Stimulated activated memory B cell treated with anti-CD40 and anti-IgM and Interleukin-4, amounts not matched to agents 10 μg/mL and 1 μg/mL and 100 μg/mL, for 72 hours (primary cell): Measurements from ENCODE around the gene PHLDB2.
A peak's percentile ranks its signal among the peaks of the same experiment; 100 is the strongest.

ENCODE experiments used
- ATAC-seq: fragments of 150-1000 bp; cut with Tn5 transposase; 2 replicates; pipeline ENCODE4 v1.10.0; 2021
- H3K27ac Mint-ChIP-seq: one replicate; pipeline ENCODE4 v1.8.0; 2022; ENCODE audit warnings: mild to moderate bottlenecking, mixed read lengths
- H3K27me3 Mint-ChIP-seq: one replicate; pipeline ENCODE4 v1.8.0; 2022; ENCODE audit warnings: mixed read lengths
- H3K36me3 Mint-ChIP-seq: one replicate; pipeline ENCODE4 v1.8.0; 2022; ENCODE audit warnings: mixed read lengths
- H3K4me1 Mint-ChIP-seq: one replicate; pipeline ENCODE4 v1.8.0; 2022; ENCODE audit warnings: mixed read lengths
- H3K4me3 Mint-ChIP-seq: one replicate; pipeline ENCODE4 v1.8.0; 2022; ENCODE audit warnings: mild to moderate bottlenecking, moderate library complexity, mixed read lengths
- H3K9me3 Mint-ChIP-seq: one replicate; pipeline ENCODE4 v1.8.0; 2022; ENCODE audit warnings: mixed read lengths

The PHLDB2 gene

DNA sequence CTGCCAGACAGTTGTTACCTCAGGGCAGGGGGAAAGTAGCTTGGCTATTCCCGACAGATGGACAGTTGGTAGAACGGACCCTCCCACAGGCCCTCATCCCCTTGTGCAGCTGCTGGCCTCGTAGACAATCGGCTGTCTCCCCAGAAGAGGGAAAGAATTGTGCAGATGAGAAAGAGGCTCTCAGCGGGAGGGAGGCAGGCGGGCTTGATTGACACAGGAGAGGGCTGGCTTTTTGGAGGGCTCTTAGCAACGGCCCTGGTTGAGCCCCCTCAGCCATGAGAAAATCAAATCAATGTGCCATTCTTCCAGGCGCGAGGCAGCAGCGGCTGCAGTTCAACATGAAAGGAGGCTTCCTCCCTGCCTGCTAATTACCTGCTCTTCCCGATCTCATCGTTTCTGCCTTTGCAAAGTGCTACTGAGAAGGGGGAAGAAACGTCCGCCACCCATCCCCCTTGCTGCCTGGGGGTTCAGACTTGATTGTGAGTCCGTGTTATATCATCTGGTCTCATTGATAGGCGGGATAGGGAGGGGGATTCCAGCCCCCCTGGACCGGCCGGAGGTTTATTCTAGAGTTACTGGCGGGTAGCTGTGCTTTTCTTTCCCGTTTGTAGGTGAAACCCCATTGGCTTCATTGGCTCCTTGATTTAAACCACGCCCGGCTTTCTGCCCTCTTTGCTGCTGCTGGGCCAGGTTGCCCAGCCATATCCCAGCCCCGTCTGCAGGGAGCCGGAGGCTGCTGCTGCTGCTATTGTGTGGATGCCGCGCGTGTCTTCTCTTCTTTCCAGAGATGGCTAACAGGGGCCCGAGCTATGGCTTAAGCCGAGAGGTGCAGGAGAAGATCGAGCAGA, 139.8 kb downstream of the PHLDB2 start, which contains the start of gene TAGLN3:
Gene TAGLN3, plus strand, starts transcription at position 287 of the 848 bp plus-strand sequence. Its CDS starts 501 bp downstream, at position 788.
- peaks cover 22% of the 10 kb centered on the region for H3K4me1 Mint-ChIP-seq
- no peaks in the 10 kb centered on the region for H3K9me3 Mint-ChIP-seq
- peaks cover under 1% of the 10 kb centered on the region for H3K36me3 Mint-ChIP-seq
- peak; percentile 42 for ATAC-seq
- H3K27ac Mint-ChIP-seq = no peak within 1 kb of the TSS
- H3K27me3 Mint-ChIP-seq = peaks cover 8% of the 10 kb centered on the region
- H3K4me3 Mint-ChIP-seq = peak within 1 kb of the TSS; percentile 82

GRCh38 chr3:111999484-112000324, 140.6 kb downstream of the PHLDB2 start:
- no peak overlapping the region for H3K27ac Mint-ChIP-seq
- peaks cover 8% of the 10 kb centered on the region for H3K27me3 Mint-ChIP-seq
- H3K4me1 Mint-ChIP-seq = peaks cover 22% of the 10 kb centered on the region
- peak; percentile 17 for ATAC-seq
- H3K36me3 Mint-ChIP-seq = no peaks in the 10 kb centered on the region
- H3K9me3 Mint-ChIP-seq = no peaks in the 10 kb centered on the region
- H3K4me3 Mint-ChIP-seq = peak overlapping the region; percentile 82

DNA sequence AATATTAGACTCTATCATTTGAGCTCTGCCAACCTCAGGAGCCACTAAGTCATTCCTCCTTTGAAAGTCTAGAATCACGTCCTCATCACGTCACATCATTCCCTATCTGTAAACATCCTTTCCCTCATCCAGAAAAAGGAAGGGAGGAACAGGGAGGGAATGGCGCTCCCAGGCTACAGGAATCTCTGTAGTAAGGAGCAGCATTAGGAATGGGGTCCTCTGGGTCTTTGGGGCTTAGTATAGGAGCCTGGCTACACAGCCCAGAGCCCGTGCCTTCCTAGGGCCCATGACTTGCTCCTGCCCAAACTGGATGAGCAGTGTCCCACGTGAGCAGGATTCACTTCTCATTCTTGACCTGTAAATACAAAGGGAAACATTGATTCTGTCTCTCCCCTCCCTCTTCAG, 141.3 kb downstream of the PHLDB2 start:
- H3K4me1 Mint-ChIP-seq = peaks cover 22% of the 10 kb centered on the region
- ATAC-seq = no peak
- peaks cover 8% of the 10 kb centered on the region for H3K27me3 Mint-ChIP-seq
- no peak overlapping the region for H3K27ac Mint-ChIP-seq
- no peaks in the 10 kb centered on the region for H3K9me3 Mint-ChIP-seq
- no peaks in the 10 kb centered on the region for H3K36me3 Mint-ChIP-seq
- no peak overlapping the region for H3K4me3 Mint-ChIP-seq

DNA sequence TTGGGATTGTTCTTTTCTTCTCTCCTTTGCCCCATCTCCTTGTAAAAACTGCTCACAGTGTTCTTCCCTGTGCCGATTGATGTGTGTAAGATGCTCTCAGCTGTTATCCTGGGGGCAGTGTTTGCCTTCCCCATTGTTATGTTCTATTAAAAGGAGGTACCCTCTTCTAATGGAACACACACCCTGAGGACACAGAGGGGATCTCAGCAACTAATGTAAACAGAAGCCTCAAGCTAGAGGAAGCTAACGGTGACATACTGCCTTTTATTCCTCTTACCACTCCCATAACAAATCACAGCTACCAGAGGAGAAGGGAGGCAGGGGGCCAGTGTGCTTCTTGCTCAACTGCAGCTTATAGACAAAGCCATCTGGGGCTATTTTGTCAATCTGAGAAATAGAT, 141.9 kb downstream of the PHLDB2 start:
- H3K27ac Mint-ChIP-seq = no peak overlapping the region
- no peaks in the 10 kb centered on the region for H3K36me3 Mint-ChIP-seq
- H3K27me3 Mint-ChIP-seq = peaks cover 8% of the 10 kb centered on the region
- H3K9me3 Mint-ChIP-seq = no peaks in the 10 kb centered on the region
- H3K4me3 Mint-ChIP-seq = no peak overlapping the region
- peaks cover 22% of the 10 kb centered on the region for H3K4me1 Mint-ChIP-seq
- ATAC-seq = no peak

DNA sequence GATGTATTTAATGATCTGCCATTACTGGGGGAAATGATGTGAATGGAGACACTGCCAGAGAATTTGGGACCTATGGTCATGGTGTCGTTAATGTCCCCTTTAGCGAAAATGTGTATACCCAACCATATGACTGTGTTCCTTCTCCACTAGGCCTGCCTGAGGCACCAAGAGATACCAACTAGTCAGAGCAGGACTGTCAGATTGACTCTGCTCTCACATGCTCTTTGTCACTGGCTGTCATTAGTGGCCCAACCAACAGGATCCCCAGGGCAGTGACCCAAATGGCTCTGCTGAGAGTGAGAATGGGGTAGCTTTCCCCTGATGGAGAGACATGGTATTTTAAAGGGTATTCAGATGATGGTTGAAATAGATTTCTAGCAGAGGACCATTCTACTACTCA, 142.5 kb downstream of the PHLDB2 start:
- Mint-ChIP-seq H3K27me3 (peaks cover 8% of the 10 kb centered on the region), H3K4me3 (no peak overlapping the region), H3K9me3 (no peaks in the 10 kb centered on the region), H3K36me3 (no peaks in the 10 kb centered on the region), H3K27ac (no peak overlapping the region), H3K4me1 (peaks cover 22% of the 10 kb centered on the region)
- no peak for ATAC-seq

DNA sequence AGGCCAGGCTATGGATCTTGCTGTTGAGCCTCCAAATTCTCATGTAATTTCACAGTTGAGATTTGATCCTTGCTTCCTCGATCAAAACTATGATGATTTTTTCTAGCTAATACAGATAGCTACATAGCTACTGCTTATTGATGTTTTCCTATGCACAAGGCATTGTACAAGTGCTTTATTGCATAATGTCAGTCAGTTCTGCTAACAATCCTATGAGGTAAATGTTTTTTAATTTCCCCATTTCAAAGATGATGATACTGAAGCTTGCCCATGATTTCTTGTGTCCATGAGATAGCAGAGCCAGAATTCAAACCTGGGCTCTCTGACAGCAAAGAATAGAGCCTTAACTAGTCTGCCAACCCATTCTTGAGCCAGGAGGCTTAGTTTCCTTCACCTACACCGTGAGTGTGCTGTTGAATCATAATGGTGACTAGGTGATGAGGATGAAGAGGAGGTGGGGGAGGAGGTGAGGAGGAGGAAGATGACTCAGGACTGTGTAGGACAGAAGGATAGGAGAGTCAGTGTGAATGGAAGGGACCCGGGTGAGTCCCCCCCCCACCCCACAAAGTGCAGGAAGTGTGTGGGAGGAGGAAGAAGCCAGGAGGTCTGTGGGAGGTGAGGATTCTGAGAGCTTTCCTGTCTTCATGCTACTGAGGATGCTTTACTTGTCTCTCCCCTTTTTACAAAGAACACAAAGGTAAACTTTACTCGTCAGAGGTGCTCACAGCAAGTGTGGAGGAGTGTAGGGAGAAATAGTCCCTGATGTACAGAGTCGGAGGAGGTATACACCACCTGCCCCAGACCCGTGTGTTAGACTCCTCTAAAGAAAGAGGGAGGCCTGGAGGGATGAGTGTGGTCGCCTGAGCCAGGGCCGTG, 143.3 kb downstream of the PHLDB2 start:
- no peak for ATAC-seq
- H3K27me3 Mint-ChIP-seq = peaks cover 8% of the 10 kb centered on the region
- no peaks in the 10 kb centered on the region for H3K36me3 Mint-ChIP-seq
- H3K9me3 Mint-ChIP-seq = no peaks in the 10 kb centered on the region
- no peak overlapping the region for H3K27ac Mint-ChIP-seq
- H3K4me1 Mint-ChIP-seq = peaks cover 22% of the 10 kb centered on the region
- no peak overlapping the region for H3K4me3 Mint-ChIP-seq

DNA sequence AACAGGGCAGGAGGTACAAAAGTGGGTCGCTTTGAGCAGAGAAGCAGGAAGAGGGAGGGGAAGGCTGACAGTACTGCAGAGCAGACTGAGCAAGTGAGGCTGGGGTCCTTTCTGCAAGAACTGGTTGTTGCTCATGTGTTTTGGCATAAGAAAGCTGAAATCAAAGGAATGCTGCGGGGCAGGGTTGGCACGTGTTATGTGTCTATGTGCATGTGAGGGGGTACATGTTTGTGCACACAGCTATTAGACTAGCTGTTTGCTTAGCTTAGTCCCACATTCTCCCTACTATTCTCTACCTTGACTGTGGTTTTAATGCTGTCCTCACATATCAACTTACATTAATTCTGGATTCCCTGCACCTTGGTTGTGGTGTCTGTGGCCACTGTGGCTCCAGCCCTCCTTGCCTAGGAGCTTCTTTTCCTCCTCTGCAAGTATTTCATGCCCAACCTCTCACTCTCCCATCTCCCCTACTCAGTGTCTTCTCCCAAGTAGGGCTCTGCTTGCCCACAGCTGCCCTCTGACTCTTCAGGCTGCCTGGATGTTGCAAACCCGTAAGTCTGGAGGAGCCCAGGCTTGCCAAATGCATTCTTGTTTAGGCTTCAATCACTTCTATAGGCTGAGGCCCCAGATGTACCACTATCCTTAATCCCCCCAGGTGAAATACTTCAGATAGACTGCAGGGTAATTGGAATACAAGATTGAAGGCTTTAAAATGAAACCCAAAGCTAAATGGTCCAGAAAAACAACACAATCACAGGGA, 144.4 kb downstream of the PHLDB2 start:
- Mint-ChIP-seq H3K27me3 (peaks cover 8% of the 10 kb centered on the region), H3K27ac (no peak overlapping the region), H3K4me1 (peaks cover 21% of the 10 kb centered on the region), H3K4me3 (no peak overlapping the region), H3K9me3 (no peaks in the 10 kb centered on the region), H3K36me3 (no peaks in the 10 kb centered on the region)
- ATAC-seq = no peak

GRCh38 chr3:112004187-112004586, 145.1 kb downstream of the PHLDB2 start:
- H3K4me3 Mint-ChIP-seq = no peak overlapping the region
- H3K9me3 Mint-ChIP-seq = no peaks in the 10 kb centered on the region

DNA sequence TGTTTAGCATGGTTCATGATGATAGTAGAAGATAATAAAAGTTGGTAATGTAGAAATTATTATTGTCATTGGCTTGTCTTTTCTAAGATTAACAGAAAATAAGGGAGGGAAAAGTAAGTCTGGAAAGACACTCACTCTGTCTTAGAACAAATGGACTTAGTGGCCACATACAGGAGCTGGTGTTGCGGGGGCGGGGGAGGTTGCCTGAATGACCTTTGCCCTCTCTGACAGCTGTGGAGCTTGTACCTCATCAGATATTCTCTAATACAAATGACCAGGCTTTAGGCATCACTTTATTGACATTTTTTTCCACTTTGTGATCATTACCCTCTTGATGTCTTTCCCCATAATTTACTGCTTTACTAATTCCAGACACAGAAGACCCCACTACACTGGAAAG, 145.6 kb downstream of the PHLDB2 start:
- Mint-ChIP-seq H3K36me3 (no peaks in the 10 kb centered on the region), H3K27ac (no peak overlapping the region), H3K9me3 (no peaks in the 10 kb centered on the region), H3K4me3 (no peak overlapping the region), H3K27me3 (no peaks in the 10 kb centered on the region), H3K4me1 (peaks cover 9% of the 10 kb centered on the region)
- ATAC-seq = no peak

More at GRCh38 chr3:112004187-112004586, 145.1 kb downstream of the PHLDB2 start:
- H3K36me3 Mint-ChIP-seq = no peaks in the 10 kb centered on the region
- peaks cover 3% of the 10 kb centered on the region for H3K27me3 Mint-ChIP-seq
- H3K4me1 Mint-ChIP-seq = peaks cover 14% of the 10 kb centered on the region
- no peak for ATAC-seq
- H3K27ac Mint-ChIP-seq = no peak overlapping the region

DNA sequence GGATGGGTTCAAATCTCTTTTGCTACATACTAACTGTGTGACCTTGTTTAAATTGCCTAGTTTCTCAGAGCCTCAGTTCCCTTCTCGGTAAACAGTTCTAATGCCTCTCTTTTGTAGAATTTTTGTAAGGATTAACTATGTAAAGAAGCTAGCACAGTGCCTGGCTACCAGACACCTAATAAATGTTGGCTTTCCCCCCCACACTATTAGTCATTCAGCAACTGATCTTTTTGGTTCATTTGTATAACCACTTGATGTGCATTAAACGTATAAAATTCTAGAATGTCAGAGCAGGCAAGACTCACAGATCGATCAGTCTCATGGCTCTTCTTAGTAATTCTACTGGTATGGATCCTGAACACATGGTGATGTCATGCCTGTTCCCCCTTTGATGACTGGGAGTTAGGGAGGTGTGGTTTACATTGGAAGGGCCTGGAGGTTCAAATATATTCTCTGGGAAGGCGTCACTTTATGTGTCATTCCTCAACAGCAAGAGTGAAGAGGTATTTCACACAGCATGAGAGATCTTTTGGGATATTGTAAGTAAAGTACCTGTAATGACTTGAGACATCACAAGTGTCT, 146.1 kb downstream of the PHLDB2 start:
- no peak overlapping the region for H3K27ac Mint-ChIP-seq
- no peaks in the 10 kb centered on the region for H3K9me3 Mint-ChIP-seq
- no peak for ATAC-seq

DNA sequence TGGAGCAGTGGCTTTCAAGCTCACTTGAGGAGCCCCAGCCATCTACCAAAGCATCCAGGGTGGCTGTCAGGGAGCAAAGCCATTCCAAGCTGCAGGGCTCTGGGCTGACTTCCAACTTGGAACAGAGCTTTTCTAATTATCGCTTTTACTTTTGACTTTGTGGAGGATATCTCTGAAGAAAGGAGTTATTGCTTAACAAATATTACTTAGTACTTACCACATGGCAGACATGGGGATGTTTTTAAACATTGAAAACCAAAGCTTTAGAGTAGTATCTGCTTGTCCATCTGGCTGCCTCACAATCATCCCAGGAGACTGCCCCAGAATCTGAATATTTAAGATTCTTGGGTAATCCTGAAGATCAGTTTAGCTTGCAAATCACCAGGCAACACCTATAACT, 148.6 kb downstream of the PHLDB2 start:
- no peak for ATAC-seq
- Mint-ChIP-seq H3K27me3 (no peaks in the 10 kb centered on the region), H3K4me3 (no peak overlapping the region), H3K9me3 (no peaks in the 10 kb centered on the region), H3K4me1 (peaks cover 6% of the 10 kb centered on the region), H3K36me3 (no peaks in the 10 kb centered on the region), H3K27ac (no peak overlapping the region)

More for the DNA sequence above, 146.1 kb downstream of the PHLDB2 start:
- Mint-ChIP-seq H3K4me1 (peaks cover 7% of the 10 kb centered on the region), H3K36me3 (no peaks in the 10 kb centered on the region), H3K27me3 (no peaks in the 10 kb centered on the region), H3K4me3 (no peak overlapping the region)

GRCh38 chr3:112009670-112010069, 150.6 kb downstream of the PHLDB2 start:
- H3K27ac Mint-ChIP-seq = no peak overlapping the region
- H3K27me3 Mint-ChIP-seq = no peaks in the 10 kb centered on the region
- H3K9me3 Mint-ChIP-seq = no peaks in the 10 kb centered on the region
- no peak overlapping the region for H3K4me3 Mint-ChIP-seq
- H3K4me1 Mint-ChIP-seq = peaks cover 19% of the 10 kb centered on the region
- no peaks in the 10 kb centered on the region for H3K36me3 Mint-ChIP-seq
- no peak for ATAC-seq

GRCh38 chr3:112010636-112011035, 151.6 kb downstream of the PHLDB2 start:
- H3K4me1 Mint-ChIP-seq = peaks cover 19% of the 10 kb centered on the region
- no peak for ATAC-seq
- H3K4me3 Mint-ChIP-seq = no peak overlapping the region
- H3K36me3 Mint-ChIP-seq = no peaks in the 10 kb centered on the region
- no peaks in the 10 kb centered on the region for H3K27me3 Mint-ChIP-seq
- H3K9me3 Mint-ChIP-seq = no peaks in the 10 kb centered on the region
- no peak overlapping the region for H3K27ac Mint-ChIP-seq

GRCh38 chr3:112011376-112011940, 152.4 kb downstream of the PHLDB2 start:
- Mint-ChIP-seq H3K4me1 (peaks cover 19% of the 10 kb centered on the region), H3K36me3 (no peaks in the 10 kb centered on the region), H3K4me3 (no peak overlapping the region), H3K27ac (no peak overlapping the region), H3K27me3 (no peaks in the 10 kb centered on the region), H3K9me3 (no peaks in the 10 kb centered on the region)
- no peak for ATAC-seq
